HG03520 (cell line): ENCODE results near the gene AXIN1.

ENCODE experiments used
- ATAC-seq: cut with Tn5 transposase; IDR thresholded peaks from one replicate; pipeline ENCODE4 v1.9.1; 2021; ENCODE audit warnings: mild to moderate bottlenecking, moderate library complexity; ENCODE audit not compliant: unreplicated experiment

AXIN1 gene

GRCh38 chr16:284204-285120 lies 68.1 kb downstream of the AXIN1 start:
- ATAC-seq, result no peak

- no peak for ATAC-seq
These were observed 69.3 kb downstream of the AXIN1 start, which contains the start of gene PDIA2 for GRCh38 chr16:283033-283805. TSS of gene PDIA2 (plus strand) at chr16:283164. CDS start at chr16:283170, 6 bp downstream.

GRCh38 chr16:282491-282890 lies 70.0 kb downstream of the AXIN1 start:
- ATAC-seq, result no peak

- no peak for ATAC-seq
These were observed 70.8 kb downstream of the AXIN1 start for GRCh38 chr16:281660-282255.

GRCh38 chr16:280991-281659 lies 71.4 kb downstream of the AXIN1 start:
- no peak for ATAC-seq

GRCh38 chr16:280552-280951 lies 72.0 kb downstream of the AXIN1 start, which contains the start of gene ARHGDIG:
TSS of gene ARHGDIG (plus strand) at chr16:280591. CDS start at chr16:280681, 90 bp downstream.
- no peak for ATAC-seq

GRCh38 chr16:280005-280460 lies 72.5 kb downstream of the AXIN1 start:
- no peak for ATAC-seq

- no peak for ATAC-seq
These were observed 73.0 kb downstream of the AXIN1 start for GRCh38 chr16:279531-279930.

GRCh38 chr16:278863-279366 lies 73.6 kb downstream of the AXIN1 start:
- ATAC-seq, result no peak

GRCh38 chr16:276426-277077 lies 76.0 kb downstream of the AXIN1 start:
- ATAC-seq, result no peak

- ATAC-seq, result no peak
These were observed 76.7 kb downstream of the AXIN1 start, which contains the start of gene RGS11 for GRCh38 chr16:275786-276232. TSS of gene RGS11 (minus strand) at chr16:275944. CDS start at chr16:275911, 33 bp downstream.

- ATAC-seq, result no peak
These were observed 77.4 kb downstream of the AXIN1 start for GRCh38 chr16:275041-275641.

GRCh38 chr16:273547-274421 lies 78.7 kb downstream of the AXIN1 start:
- ATAC-seq, result no peak

GRCh38 chr16:272633-273546 lies 79.6 kb downstream of the AXIN1 start:
- no peak for ATAC-seq

GRCh38 chr16:270381-271255 lies 81.9 kb downstream of the AXIN1 start:
- no peak for ATAC-seq

- ATAC-seq, result no peak
These were observed 83.3 kb downstream of the AXIN1 start for GRCh38 chr16:269061-269796.
